Stimulated activated CD8-positive, alpha-beta memory T cell treated with anti-CD3 and anti-CD28 coated beads, Interleukin-12 subunit alpha, Interleukin-12 subunit beta, amount 100 ng/mL, for 1 hour (primary cell): ENCODE results near the gene WDR88.
"Not testable (repeated sequence)": the region's sequence is repeated elsewhere in the genome, so short reads cannot be mapped to it uniquely, and the experiment has no call there.

Source experiments
- DNase-seq: peaks from one replicate; pipeline ENCODE4 v3.0.0-alpha.2; 2020; ENCODE audit warnings: low read depth

WDR88 gene

DNA sequence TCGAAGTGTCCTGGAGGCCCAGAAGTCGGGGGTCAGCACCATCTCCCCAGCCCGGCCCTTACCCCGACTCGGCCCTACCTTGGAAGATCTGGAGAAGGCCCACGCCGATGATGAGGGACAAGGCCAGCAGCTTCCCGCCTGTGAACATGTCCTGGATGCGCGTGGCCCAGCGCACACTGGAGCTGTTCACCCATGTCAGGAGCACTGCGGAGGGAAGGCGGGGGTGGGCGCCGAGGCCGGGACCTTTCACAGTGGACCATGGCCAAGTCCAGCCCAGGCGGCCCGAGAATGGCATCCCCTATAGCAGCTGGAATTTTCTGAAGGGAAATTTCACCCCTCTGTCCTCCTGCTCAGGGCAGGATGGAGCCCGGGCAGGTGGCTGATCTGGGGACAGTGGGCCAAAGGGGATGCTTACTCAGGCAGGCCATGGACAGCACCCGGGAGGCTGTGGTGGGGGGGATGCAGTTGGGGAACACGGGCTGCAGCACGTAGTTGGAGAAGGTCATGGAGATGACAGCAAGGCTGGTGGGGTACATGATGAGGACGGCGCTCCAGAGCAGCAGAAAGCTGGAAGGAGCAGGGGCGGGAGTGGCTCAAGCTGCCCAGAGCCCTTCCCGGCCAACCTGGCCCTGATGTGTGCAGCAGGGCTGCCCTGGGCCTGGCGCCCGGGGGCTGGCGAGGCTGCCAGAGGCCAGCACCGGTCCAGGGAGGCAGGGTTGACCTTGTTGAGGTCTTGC is 80.7 kb downstream of the WDR88 start:
- DNase-seq: no peak

DNA sequence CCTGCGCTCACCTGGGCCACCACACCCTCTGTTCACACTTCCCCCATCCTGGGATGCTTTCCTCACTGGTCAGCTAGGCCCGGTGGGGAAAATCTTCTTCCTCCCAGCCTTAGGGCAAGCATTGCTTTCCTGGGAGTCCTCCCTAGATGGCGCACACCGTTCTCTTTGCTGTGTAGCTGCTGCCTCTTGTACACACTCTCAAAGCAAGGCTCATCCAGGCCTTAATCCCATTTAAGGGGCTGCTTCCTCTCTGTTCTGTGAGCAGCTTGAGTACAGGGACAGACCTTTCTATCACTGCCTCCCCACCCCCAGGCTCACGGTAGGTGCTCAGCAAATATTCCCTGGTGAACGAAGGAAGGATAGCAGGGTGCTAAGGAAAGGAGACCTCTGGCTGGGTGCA is 82.7 kb downstream of the WDR88 start:
- DNase-seq: no peak

DNA sequence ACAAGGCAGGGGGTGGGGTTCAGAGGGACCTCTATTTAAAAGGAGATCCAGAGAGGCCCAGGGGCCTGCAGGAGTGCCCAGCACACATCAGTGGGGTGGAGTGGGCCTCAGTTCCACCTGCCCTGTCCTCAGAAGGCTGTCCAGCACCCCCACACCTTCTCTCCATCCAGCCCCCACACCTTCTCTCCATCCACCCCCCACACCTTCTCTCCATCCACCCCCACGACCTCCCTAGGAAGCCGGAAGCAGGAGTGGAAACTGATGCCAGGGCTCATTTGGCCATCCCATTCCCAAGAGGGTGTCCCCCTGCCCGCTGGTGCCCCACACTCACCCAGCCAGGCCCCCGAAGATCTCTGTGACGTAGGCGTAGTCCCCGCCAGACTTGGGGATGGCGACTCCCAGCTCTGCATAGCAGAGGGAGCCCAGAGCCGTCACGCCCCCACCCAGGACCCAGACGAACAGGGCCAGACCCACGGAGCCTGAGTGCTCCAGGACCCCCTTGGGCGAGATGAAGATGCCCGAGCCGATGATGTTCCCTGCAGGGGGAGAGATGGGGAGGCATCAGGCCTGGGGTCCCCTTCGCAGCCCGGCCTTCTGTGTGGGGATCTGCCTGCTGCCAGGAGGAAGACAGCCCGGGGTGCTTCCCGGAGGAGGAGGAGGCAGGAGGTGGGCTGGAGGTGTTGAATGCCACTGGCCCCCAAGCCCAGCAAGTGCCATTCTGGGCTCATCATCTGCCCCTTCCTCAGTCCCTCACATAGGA is 83.7 kb downstream of the WDR88 start:
- DNase-seq: no peak

DNA sequence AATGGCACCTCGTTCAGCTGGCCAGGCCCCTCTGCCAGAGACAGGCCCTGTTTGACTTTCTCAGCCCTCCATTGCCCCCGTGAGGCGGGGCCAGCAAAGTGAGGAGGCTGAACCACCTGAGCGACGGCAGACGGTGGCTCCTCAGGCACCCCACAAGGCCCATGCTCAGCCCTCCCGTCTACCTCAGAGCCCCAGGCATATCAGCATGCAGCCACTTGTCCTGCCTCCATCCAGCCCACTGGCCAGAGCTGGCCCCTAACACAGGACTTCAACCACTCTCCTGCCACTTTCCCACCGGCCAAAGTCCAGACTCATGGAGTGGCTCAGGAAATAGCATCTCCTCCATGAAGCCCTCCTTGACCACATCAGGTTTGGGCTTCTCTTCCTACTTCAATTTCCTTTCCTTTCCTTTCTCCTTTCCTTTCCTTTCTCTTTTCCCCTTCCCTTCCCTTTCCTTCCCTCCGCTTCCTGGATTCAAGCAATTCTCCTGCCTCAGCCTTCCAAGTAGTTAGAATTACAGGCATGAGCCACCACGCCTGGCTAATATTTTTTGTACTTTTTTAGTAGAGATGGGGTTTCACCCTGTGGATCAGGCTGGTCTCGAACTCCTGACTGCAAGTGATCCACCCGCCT is 84.4 kb downstream of the WDR88 start:
- DNase-seq: no peak

DNA sequence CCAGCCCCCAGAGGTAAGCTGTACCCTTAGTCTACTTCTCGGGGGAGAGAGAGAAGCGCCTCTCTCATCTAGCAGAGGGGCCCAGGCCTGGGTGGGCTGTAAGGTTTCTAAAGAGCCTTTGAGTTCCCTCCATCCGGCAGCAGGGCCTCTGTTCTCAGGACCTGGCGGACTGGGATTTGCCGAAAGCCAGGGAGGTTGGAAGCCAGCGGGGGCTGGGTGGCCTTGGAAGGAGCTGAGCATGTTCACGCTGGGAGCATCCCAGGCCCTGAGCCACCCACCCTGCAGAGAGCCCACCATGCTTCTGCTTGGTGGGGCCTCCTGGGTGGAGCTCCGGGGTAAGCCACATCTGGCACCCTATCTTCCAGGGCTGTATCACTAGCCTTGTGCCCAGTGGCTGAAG is 86.0 kb downstream of the WDR88 start:
- no peak for DNase-seq

DNA sequence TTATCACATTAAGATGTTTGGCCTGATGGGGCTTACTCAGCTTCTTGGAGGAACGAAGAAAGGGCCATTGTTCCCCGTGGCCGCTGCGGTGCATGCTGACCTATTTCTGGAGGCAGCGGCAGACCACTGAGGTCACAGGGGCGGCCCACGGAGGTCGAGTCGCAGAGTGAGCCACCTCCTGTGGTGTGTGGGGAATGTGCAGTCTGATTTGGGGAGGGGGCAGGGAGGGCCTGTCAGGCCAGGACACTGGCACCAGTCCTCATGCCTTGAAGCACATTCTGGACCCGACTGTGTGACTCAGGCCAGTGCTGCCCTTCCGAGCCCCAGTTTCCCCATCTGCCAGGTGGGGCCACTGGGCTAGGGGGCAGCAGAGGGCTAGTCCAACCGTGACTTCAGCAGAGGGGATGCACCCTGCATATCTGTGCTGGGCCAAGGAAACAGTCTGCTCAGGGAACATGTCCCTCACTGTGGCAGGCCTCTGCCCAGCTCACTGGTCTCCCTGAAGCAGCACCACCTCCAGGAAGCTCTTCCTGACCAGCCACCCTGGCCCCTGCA is 87.4 kb downstream of the WDR88 start:
- DNase-seq: no peak

DNA sequence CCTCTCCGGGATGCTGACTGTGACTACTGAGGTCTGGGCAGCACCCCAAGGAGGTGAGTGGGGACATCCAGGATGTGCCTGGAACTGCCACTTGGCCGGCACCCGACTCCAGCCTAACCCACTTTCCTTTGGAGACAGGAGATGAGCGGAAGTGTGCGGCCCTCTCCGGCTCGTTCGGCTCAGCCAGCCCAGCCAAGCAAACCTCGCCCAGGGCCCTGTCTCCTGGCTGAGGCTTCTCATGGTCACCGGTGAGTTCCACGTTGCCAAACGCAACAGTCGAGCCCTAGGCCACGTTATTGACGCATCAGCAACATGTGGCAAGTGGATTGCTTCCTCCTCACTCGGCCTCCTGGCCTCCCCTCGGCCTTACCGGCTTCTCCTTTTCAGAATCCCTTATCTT is 88.2 kb downstream of the WDR88 start:
- no peak for DNase-seq

DNA sequence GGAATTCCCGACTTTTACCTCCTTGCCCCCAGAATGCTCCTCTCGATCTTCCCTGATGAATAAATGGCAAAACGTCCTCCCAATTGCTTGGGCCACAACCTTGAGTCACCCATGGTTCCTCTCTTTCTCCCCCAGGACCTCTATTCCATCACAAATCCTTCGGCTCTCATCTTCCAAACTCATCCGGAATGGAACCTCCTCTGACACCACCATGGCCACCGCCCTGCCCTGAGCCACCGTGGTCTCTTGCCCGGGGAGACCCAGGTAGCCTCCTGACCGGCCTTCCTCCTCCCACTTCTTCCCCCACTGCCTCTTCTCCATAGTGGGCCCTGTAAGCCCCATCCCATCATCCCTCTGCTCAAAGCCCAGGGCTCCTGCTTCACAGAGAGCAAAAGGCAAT is 88.8 kb downstream of the WDR88 start:
- no peak for DNase-seq

DNA sequence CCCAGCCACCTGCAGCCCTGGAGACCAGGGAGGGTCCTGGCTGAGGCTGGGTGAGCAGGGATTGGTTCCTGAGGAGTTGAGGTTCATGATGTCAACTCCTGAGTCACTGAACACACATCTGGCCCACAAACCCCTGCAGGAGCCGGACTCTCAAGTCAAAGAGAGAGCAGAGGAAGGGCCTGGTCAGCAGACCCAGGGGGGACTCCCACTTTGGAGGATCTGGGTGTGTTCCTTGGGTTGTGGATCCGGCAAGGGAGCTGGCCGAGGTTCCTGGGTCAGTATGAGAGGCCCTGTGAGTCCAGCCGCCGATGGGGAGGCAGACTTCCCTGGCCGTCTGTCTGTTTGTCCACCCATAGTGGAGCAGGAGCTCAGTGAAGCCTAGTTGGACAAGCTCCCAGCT is 89.7 kb downstream of the WDR88 start:
- no peak for DNase-seq

DNA sequence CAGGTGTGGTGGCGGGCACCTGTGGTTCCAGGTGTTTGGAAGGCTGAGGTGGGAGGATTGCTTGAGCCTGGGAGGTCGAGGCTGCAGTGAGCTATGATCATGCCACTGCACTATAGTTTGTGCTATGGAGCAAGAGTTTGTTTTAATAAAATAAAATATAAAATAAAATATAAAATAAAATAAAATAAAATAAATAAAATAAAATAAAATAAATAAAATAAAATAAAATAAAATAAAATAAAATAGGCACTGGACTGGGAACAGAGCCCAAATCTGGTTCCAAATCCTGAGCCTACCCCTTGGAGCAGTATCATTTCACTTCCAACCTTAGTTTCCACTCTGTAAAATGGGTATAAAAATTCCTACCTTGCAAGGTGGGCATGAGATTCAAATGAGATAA is 90.3 kb downstream of the WDR88 start:
- not testable (repeated sequence) for DNase-seq

DNA sequence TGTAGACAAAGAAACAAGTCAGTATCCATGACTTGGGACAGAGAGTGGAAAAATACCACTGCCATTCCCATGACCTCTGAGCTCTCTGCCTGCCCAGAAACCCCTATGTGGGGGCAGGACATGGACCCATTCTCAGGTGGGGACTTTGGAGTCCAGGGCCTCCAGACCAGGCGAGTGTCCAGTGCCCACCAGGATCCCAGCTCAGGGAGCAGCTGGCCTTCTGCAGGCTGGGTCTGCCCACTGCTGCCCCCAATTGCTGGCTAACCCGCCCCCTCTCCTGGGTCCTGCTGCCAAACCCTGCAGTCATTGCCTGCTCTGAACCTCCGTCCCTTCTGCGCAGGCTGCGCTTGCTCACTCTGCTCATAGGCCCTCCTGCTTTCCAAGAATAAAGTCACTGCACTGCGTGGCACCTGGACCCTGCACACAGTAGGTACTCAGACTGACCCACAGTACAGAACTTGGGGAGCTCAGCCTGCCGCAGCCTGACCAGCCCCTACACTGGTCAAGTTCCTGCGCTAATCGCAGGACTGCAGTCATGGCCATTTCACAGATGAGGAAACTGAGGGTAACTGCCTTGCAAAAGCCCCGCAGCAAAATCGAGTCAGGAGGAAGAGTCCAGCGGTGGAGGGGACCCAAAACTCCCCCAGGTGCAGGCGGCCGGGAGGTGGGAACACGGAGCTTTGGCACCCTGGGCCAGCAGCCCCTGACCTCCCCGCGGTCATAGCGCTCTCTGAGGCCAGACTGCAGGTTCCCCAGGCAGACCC is 93.0 kb downstream of the WDR88 start:
- no peak for DNase-seq
